GM12865 (cell line): ENCODE data around the gene RAI2.

Source experiments
- DNase-seq: peaks from one replicate; pipeline ENCODE4 v3.0.0; 2010; ENCODE audit warnings: low read depth
- H3K4me3 ChIP-seq: 2 replicates; pipeline ENCODE4 v1.5.1; 2011; ENCODE audit warnings: mild to moderate bottlenecking, low read depth, low read length, control low read depth
- CTCF ChIP-seq: IDR thresholded peaks from 2 replicates; pipeline ENCODE4 v1.5.1; 2011; ENCODE audit warnings: low read length, control low read depth, low read depth, inconsistent platforms; ENCODE audit not compliant: insufficient read depth; ENCODE audit errors: missing control alignments

Gene RAI2

DNA sequence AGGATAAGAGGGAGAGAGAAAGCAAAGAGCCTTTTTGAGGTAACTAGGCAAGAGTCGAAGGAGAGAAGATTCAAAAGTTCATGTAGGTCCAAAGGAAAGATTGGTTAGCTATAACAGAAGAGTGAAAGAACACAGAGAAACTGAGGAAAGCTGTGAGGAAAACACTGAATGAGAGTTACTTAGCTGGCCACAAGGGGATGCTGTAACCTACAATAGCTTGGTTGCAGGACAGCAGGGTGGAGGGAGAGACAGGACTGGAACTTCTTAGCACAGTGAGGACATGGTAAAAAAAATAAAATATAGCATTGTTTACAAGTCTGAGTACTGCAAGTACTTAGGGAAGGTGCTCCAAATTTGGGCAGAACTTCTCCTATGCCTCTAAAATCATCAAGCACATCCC lies 48.3 kb downstream of the RAI2 start:
- no peak overlapping the region for H3K4me3 ChIP-seq
- peak; percentile 1 for DNase-seq
- TF ChIP-seq CTCF = peak; percentile 45

DNA sequence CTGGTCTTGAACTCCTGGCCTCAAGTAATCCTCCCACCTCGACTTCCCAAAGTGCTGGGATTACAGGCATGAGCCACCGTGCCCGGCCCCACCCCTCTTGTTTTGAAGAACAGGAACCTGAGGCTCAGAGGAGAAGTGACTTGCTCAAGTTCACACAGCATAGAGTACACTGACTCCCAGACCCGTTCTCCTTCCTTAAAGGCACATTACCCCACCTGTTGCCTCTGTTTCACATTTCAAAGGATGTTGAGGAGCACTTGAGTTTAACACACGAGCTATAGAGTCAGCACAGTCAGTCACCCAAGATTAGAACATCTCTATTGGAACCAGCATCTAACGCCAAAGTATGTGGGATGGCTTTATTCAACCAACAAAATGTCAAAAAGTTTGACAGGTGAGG lies 51.1 kb downstream of the RAI2 start:
- no peak for TF ChIP-seq CTCF
- H3K4me3 ChIP-seq = no peak overlapping the region
- DNase-seq = no peak

GRCh38 chrX:17809273-17809672 lies 51.8 kb downstream of the RAI2 start:
- no peak overlapping the region for H3K4me3 ChIP-seq
- TF ChIP-seq CTCF = no peak
- no peak for DNase-seq

- no peak overlapping the region for H3K4me3 ChIP-seq
- no peak for TF ChIP-seq CTCF
- DNase-seq = no peak
Measured at GRCh38 chrX:17805120-17805519, 56.0 kb downstream of the RAI2 start.

- no peak for TF ChIP-seq CTCF
- H3K4me3 ChIP-seq = no peak overlapping the region
- no peak for DNase-seq
Measured at GRCh38 chrX:17803449-17803848, 57.6 kb downstream of the RAI2 start.

DNA sequence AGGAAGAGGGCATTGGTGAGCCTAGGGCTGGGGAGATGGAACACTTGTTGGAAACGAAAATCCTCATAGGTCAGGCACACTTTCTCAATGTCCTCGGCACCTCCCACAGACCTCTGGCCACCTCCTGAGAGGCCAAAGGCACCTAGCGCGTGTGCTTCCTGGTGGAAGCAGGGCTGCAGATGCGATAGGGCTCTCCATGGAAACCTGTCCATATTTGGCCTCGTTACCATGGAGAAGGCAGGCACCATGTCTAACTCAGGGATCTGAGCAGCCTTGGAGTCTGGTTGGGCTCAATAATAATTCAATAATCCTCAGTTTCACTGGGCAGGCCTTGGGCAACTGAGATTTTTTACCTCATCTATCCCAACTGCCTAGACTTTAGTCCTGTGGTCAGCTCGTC lies 58.3 kb downstream of the RAI2 start:
- H3K4me3 ChIP-seq = no peak overlapping the region
- TF ChIP-seq CTCF = no peak
- no peak for DNase-seq

DNA sequence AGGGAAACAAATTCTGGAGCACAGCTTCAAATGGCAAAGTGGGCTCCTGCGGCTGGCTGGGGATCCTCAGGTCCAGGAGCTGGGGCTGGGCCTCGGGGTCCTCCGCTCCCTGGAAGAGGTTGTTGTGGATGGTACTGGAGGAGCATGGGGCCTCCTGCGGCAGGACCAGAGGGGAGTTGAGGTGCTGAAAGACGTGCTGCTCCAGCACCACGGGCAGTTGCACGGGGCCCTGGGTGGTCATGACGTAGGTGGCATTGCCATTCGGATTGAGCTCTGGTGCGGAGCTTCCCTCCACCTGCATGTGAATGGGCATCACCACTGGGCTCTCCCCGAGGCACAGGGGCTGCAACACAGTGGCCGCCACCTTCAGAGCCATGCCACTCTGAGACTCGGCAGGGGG lies 59.7 kb downstream of the RAI2 start:
- H3K4me3 ChIP-seq = no peak overlapping the region
- TF ChIP-seq CTCF = no peak
- no peak for DNase-seq
